Caco-2 (cell line): ENCODE results near the gene TKFC. TPM values are rescaled to one million over a fixed set of nuclear protein-coding genes. Genes with fewer than 3 reads are reported as not detected.

ENCODE experiments used
- BruUV-seq: library from RNA; stranded (reverse); fragments of 400-500 nt; replicated peaks from 2 replicates; lab custom pipeline; 2021; lab: Mats Ljungman, UMichigan
- CTCF ChIA-PET: fragments of 300-600 bp; sonication (Branson Sonifier 250); formaldehyde crosslinking; loops from one replicate; lab custom pipeline; 2022; ENCODE audit warnings: antibody characterized with exemption; lab: Charles Lee
- POLR2A ChIA-PET: fragments of 300-600 bp; sonication (Branson Sonifier 250); formaldehyde crosslinking; loops from one replicate; lab custom pipeline; 2022; ENCODE audit warnings: antibody characterized with exemption; lab: Charles Lee
- DNase-seq, 2 experiments: peaks; one replicate each; pipeline versions ENCODE4 v3.0.0 to v3.0.0-alpha.2; 2020 to 2022
- H3K27me3 ChIP-seq: replicated peaks from 2 replicates; pipeline ENCODE4 v1.6.0; 2011; ENCODE audit warnings: low read length; ENCODE audit not compliant: control insufficient read depth, insufficient read depth
- H3K36me3 ChIP-seq: 2 replicates; pipeline ENCODE4 v1.5.1; 2011; ENCODE audit warnings: low read length; ENCODE audit not compliant: control insufficient read depth, insufficient read depth
- H3K4me1 ChIP-seq: fragments of 250-450 bp; sonication (Bioruptor Pico); 2 replicates; pipeline ENCODE4 v1.5.1; 2020; ENCODE audit warnings: mild to moderate bottlenecking
- H3K4me3 ChIP-seq: 2 replicates; pipeline ENCODE4 v1.5.1; 2011; ENCODE audit warnings: low read depth, mild to moderate bottlenecking, control low read depth, low read length
- H3K9me3 ChIP-seq: fragments of 250-450 bp; sonication (Bioruptor Pico); 2 replicates; pipeline ENCODE4 v1.5.1; 2020; ENCODE audit warnings: mild to moderate bottlenecking, moderate library complexity
- H3K27ac Mint-ChIP-seq: one replicate; pipeline ENCODE4 v1.8.0; 2022; ENCODE audit warnings: mixed read lengths; ENCODE audit not compliant: unreplicated experiment
- H3K27me3 Mint-ChIP-seq: one replicate; pipeline ENCODE4 v1.8.0; 2022; ENCODE audit warnings: mixed read lengths; ENCODE audit not compliant: insufficient read depth, unreplicated experiment
- H3K36me3 Mint-ChIP-seq: one replicate; pipeline ENCODE4 v1.8.0; 2022; ENCODE audit warnings: mild to moderate bottlenecking, mixed read lengths; ENCODE audit not compliant: insufficient read depth, unreplicated experiment
- H3K4me1 Mint-ChIP-seq: one replicate; pipeline ENCODE4 v1.8.0; 2022; ENCODE audit warnings: low read depth, mixed read lengths; ENCODE audit not compliant: unreplicated experiment
- H3K4me3 Mint-ChIP-seq: one replicate; pipeline ENCODE4 v1.8.0; 2022; ENCODE audit warnings: mild to moderate bottlenecking, moderate library complexity, mixed read lengths; ENCODE audit not compliant: unreplicated experiment
- H3K9me3 Mint-ChIP-seq: one replicate; pipeline ENCODE4 v1.8.0; 2022; ENCODE audit warnings: mixed read lengths; ENCODE audit not compliant: unreplicated experiment
- intact Hi-C: fragments of 100-400 bp; cut with micrococcal nuclease; formaldehyde crosslinking; loops from one replicate; pipeline ENCODE4 v1.10.0; 2022; ENCODE audit not compliant: unreplicated experiment
- total RNA-seq: library from RNA; stranded (reverse); gene quantifications from 2 replicates; pipeline ENCODE4 v1.2.3, GENCODE V29; 2022
- TF ChIP-seq, protein P1 (sequence below), 2 experiments: fragments of 200-600 bp in 1 of 2; IDR thresholded peaks; 1 replicate in 1 of 2; 2 replicates in 1 of 2; pipeline versions ENCODE4 v1.5.1 to v1.8.0; 2011 to 2022; ENCODE audit warnings: antibody characterized with exemption in 1 of 2, control low read depth in 1 of 2, inconsistent platforms in 1 of 2, low read depth in 1 of 2, low read length in 1 of 2, mild to moderate bottlenecking in 1 of 2, moderate library complexity in 1 of 2; ENCODE audit not compliant: insufficient read depth in 1 of 2, severe bottlenecking in 1 of 2, unreplicated experiment in 1 of 2

TKFC gene
- total RNA-seq, 1 experiment from 2014 or later: 99.0 TPM

DNA sequence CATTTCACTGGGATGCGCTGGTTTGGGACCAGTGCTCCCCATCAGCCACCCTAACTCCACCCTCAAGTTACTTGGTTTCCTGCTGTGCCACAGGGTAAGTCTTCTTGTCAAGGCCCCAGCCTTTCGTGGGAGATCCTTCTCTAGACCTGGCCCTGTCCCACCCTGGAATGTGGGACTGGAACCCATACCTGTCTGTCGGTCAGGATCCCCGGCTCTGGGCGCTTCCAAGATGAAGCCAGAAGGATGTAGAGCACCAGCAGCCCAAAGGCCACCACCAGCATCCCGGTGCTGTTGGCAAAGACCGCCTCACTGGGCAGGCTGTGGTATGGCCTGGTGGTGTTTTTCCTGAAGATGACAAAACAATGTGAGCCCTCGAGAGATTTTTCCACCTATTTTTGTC, 17.8 kb downstream of the TKFC start:
- Mint-ChIP-seq H3K27me3 (no peaks in the 10 kb centered on the region), H3K4me3 (no peak overlapping the region), H3K9me3 (no peaks in the 10 kb centered on the region), H3K36me3 (peaks cover 13% of the 10 kb centered on the region), H3K27ac (no peak overlapping the region), H3K4me1 (no peaks in the 10 kb centered on the region)
- no peaks in the 10 kb centered on the region for H3K9me3 ChIP-seq
- no peaks in the 10 kb centered on the region for H3K36me3 ChIP-seq
- TF ChIP-seq, protein P1, sequence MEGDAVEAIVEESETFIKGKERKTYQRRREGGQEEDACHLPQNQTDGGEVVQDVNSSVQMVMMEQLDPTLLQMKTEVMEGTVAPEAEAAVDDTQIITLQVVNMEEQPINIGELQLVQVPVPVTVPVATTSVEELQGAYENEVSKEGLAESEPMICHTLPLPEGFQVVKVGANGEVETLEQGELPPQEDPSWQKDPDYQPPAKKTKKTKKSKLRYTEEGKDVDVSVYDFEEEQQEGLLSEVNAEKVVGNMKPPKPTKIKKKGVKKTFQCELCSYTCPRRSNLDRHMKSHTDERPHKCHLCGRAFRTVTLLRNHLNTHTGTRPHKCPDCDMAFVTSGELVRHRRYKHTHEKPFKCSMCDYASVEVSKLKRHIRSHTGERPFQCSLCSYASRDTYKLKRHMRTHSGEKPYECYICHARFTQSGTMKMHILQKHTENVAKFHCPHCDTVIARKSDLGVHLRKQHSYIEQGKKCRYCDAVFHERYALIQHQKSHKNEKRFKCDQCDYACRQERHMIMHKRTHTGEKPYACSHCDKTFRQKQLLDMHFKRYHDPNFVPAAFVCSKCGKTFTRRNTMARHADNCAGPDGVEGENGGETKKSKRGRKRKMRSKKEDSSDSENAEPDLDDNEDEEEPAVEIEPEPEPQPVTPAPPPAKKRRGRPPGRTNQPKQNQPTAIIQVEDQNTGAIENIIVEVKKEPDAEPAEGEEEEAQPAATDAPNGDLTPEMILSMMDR (IDR thresholded peaks at IDR 0.05; ENCODE audit: insufficient read depth in 1 of 2, low read depth in 1 of 2, low read length in 1 of 2, severe bottlenecking in 1 of 2, unreplicated experiment in 1 of 2): no peak
- ChIA-PET POLR2A (no interaction called here), CTCF (no interaction called here)
- BruUV-seq: no TSS peak
- no peak overlapping the region for H3K4me3 ChIP-seq
- no peaks in the 10 kb centered on the region for H3K4me1 ChIP-seq
- no peaks in the 10 kb centered on the region for H3K27me3 ChIP-seq
- DNase-seq: no peak
- intact Hi-C loops: no loop called here

DNA sequence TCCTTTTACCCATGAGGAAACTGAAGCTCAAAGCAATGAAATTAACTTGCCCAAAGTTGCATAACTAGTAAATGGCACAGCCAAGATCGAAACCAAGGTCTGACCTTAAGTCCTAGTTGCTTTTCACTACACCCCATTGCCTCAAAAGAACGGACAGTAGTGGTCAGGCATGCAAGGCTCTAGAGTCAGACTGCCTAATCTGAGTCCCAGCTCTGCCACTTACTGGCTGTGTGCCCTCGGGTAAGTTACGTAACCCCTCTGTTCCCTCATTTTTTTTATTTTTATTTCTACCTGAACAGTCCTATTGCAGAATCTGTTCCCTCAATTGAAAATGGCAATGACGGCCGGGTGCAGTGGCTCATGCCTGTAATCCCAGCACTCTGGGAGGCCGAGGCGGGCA, 19.0 kb downstream of the TKFC start:
- H3K27me3 Mint-ChIP-seq: no peaks in the 10 kb centered on the region
- Histone ChIP-seq H3K27me3 (no peaks in the 10 kb centered on the region), H3K4me3 (no peak overlapping the region), H3K36me3 (no peaks in the 10 kb centered on the region), H3K9me3 (no peaks in the 10 kb centered on the region), H3K4me1 (no peaks in the 10 kb centered on the region)
- DNase-seq: no peak
- no peak overlapping the region for H3K4me3 Mint-ChIP-seq
- no peak overlapping the region for H3K27ac Mint-ChIP-seq
- peaks cover 13% of the 10 kb centered on the region for H3K36me3 Mint-ChIP-seq
- POLR2A ChIA-PET: no interaction called here
- intact Hi-C loops: no loop called here
- TF ChIP-seq, protein P1 (IDR thresholded peaks at IDR 0.05; ENCODE audit: insufficient read depth in 1 of 2, low read depth in 1 of 2, low read length in 1 of 2, severe bottlenecking in 1 of 2, unreplicated experiment in 1 of 2): no peak
- no peaks in the 10 kb centered on the region for H3K4me1 Mint-ChIP-seq
- BruUV-seq: no TSS peak
- no peaks in the 10 kb centered on the region for H3K9me3 Mint-ChIP-seq
- CTCF ChIA-PET: interaction anchor here (2.2 kb wide), 1 partner anchor 16 kb away, joined by 6 read pairs; no protein-coding TSS in a partner anchor

DNA sequence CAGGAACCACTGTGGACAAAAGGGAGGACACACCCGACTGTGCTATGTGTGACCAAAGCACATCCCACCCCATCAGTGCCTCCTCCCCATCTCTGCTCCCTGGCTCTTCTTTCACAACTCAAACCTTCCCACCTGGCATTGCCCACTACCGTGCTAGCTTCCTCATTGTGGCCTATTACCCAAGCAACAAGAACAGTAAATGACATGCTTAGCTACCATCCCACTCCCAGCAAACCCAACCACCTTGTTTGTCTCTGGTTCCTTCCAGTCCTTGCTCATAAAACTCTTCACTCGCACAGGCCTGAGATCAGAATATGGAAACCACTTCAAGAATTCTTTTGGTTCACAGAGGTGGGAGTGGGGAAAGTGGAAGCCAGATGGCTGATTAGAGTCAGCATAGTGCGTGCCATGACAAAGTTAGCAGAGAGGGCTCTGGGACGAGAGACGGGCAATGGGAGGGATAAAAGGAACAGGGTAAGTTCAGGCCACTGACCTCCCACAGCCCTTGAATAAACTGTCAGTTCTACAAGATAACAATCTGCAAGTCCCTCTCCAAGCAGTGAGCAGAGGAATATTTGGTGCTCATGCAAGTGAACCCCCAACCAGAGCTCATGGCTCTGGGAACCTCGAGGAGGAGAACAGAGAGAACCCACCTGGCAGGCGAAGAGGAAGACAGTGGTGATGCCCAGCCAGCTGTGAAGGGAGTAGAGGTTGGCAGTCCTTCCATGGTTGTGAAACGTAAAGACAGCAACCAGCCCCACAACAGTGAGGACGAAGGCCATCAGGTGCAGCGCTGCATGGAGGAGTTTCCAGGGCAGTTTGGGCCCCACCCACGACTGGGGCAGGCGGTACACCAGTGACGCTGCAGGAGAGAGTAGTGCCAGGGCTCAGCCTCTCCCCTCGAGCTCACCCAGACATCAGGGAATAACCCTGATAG, 20.4 kb downstream of the TKFC start:
- no peaks in the 10 kb centered on the region for H3K27me3 ChIP-seq
- H3K27ac Mint-ChIP-seq: no peak overlapping the region
- H3K36me3 Mint-ChIP-seq: peaks cover 6% of the 10 kb centered on the region
- POLR2A ChIA-PET: interaction anchor here (1.0 kb wide), 1 partner anchor 8 kb away, joined by 4 read pairs; the partner anchor contains the start of genes CYB561A3 and TMEM138
- no peaks in the 10 kb centered on the region for H3K36me3 ChIP-seq
- no peak for DNase-seq
- no peak overlapping the region for H3K4me3 Mint-ChIP-seq
- TF ChIP-seq, protein P1 (IDR thresholded peaks at IDR 0.05; ENCODE audit: insufficient read depth in 1 of 2, low read depth in 1 of 2, low read length in 1 of 2, severe bottlenecking in 1 of 2, unreplicated experiment in 1 of 2): no peak
- no TSS peak for BruUV-seq
- intact Hi-C loops: no loop called here
- H3K4me1 ChIP-seq: no peaks in the 10 kb centered on the region
- H3K9me3 ChIP-seq: no peaks in the 10 kb centered on the region
- no peaks in the 10 kb centered on the region for H3K4me1 Mint-ChIP-seq
- CTCF ChIA-PET: interaction anchor here (2.2 kb wide), 1 partner anchor 17 kb away, joined by 6 read pairs; no protein-coding TSS in a partner anchor
- no peaks in the 10 kb centered on the region for H3K27me3 Mint-ChIP-seq
- H3K4me3 ChIP-seq: no peak overlapping the region
- H3K9me3 Mint-ChIP-seq: no peaks in the 10 kb centered on the region
